ENCODE measurements around the gene SMAD1.
"Not testable (repeated sequence)": the region's sequence is repeated elsewhere in the genome, so short reads cannot be mapped to it uniquely, and the experiment has no call there.

The SMAD1 gene

DNA sequence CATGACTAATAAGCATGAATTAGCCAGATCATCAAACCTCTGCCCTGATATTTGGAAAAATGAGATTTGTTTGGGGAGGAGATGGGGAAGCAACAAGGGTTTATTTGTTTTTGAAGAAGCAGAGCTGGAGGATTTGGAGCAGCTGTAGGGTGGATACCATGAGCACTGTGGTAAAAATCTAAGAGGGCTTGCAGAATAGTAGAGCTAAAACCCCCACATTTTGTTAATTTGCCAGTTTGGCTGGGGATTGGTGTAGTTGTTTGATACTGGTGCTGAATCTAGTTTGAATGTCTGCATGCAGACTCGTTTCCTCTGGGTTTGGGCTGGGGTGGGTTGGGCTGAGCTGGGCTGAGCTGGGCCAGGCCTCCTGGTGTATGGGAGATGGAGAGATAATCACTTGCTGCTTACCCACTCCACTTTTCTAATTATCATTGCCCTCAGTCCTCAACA, 43.7 kb downstream of the SMAD1 start:
- in situ Hi-C loops (cut with MboI; ENCODE audit: low sequenced_read_pairs): no loop called here

DNA sequence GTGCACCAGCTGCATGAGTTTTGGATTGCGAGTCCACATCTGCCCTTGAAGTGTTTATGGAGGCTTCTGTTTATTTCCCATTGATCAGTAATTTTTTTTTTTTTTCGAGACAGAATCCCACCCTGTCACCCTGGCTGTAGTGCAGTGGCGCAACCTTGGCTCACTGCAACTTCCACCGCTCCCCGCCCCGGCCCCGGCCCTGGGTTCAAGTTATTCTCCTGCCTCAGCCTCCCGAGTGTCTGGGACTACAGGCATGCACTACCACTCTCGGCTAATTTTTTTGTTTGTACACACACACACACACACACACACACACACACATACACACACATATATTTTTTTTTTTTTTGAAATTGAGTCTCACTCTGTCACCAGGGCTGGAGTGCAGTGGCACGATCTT, 46.1 kb downstream of the SMAD1 start:
- in situ Hi-C loops (cut with MboI; ENCODE audit: low sequenced_read_pairs): no loop called here

DNA sequence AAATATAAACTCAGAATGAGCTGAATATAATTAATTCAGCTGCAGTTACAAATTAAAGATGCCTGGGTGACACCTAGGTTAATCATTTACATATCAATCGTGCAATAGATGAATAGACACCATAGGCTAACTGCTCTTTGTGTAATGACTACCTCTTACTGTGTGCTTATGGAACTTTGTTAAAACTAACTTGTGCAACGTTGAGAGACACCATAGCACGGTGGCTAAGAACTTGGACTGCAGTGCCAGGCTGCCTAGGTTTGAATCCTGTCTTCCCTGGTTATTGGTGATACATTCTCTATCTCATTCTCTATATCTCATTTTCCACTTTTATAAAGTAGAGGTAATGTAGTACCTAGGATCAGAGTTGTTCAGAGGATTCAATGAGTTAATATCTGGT, 46.9 kb downstream of the SMAD1 start:
- in situ Hi-C loops (cut with MboI; ENCODE audit: low sequenced_read_pairs): no loop called here

DNA sequence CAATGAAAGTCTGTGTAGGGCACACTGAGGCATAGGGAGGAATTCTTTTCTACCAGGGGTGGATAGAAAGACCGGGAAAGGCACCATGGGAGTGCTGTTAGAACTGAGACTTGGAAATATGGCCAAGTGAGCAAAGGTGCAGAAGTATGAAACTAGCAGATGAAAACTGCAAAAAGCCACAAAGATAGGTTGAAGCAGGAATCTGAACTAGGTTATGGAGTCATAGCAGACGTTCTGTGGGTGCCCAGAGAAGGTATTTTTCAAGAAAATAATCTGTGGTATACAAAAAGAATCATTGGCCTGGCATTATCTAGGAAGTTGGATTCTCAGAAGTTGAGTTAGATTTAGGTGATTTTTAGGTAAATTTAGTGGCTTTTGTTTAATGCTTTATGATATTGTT, 48.5 kb downstream of the SMAD1 start:
- in situ Hi-C loops (cut with MboI; ENCODE audit: low sequenced_read_pairs): no loop called here

DNA sequence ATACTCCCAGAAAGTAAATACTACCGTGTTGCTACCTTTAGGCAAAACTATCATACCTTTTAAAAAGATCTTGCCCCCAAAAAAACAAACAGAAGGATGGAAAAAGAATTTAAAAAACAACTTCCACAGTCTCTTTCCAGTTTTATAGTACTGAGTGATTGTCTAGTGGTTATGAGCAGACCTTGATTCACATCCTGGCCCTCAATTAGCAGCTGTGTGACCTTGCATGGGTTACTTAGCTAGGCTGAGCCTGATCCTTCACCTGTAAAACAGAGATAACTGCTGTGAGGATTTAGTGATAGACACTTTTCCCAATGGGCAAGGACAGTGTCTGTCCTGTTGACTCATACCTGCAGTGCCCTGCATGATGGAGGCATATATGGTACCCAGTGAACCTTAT, 49.0 kb downstream of the SMAD1 start:
- in situ Hi-C loops (cut with MboI; ENCODE audit: low sequenced_read_pairs): no loop called here

DNA sequence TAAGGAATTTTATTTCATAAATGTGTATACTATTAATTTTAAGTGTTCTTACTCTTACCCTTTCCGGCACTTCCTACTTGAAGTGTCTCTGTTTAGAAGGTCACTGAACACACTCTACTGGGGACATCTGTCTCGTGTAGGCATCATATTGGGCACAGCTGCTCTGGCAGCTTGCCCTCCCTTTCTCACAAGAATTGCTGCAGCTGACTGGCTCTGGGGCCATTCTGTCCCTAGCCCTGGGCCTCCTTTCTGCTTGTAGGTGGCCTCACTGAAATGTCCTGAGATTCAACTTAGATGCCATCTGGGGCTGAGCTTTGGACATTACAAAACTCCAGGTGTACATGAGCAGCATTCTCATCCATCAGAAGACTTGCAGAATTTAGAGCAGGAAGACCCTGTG, 49.6 kb downstream of the SMAD1 start:
- in situ Hi-C loops (cut with MboI; ENCODE audit: low sequenced_read_pairs): no loop called here

DNA sequence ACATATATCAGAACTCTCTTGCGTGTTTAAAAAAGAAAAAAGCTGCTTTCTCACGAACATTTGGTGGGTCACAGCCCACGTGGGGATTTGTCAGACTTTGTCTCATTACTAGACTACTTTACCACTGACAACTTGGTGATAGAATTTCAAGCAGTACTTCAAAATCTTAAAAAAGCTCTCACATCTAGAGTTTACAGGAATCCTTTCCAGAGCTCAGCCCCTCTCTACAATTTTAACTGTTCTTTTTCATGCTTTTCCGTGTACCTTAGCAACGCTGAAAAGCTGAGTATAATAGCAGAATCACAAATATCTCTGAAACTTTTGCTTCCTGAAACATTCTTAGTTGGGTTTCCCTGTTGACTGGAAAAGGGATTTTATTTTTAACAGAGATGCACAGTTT, 50.2 kb downstream of the SMAD1 start:
- in situ Hi-C loops (cut with MboI; ENCODE audit: low sequenced_read_pairs): no loop called here

DNA sequence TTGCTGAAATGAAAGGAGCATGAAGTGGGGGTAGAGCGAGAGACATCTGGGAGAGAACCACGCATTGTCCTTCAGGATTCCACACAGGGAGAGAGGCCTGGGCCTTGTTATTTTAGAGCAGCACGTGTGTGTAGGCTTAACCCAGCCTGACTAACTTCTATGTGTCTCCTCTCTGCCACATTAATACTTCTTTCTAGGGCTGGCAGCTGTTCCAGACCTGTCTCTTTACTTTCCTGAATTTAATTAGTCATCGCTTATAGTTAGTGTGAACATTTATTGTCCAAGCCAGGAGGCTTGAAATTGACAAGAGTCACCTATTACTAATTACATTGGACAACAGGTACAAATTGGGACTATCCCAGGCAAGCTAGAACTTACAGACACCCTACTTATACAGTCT, 51.3 kb downstream of the SMAD1 start:
- in situ Hi-C loops (cut with MboI; ENCODE audit: low sequenced_read_pairs): no loop called here

DNA sequence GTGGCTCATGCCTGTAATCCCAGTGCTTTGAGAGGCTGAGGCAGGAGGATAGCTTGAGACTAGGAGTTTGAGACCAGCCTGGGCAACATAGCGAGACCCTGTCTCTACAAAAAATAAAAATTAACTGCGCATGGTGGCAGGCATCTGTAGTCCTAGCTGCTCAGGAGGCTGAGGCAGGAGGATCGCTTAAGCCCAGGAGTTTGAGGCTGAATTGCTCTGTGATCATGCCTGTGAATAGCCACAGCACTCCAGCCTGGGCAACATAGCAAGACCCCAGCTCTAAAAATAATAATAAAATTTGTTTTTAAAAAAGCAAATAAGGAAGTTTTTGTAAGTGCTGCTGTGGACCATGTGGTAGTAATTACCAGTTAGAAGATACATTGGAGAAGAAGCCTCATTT, 51.8 kb downstream of the SMAD1 start:
- in situ Hi-C loops (cut with MboI; ENCODE audit: low sequenced_read_pairs): not testable (repeated sequence)

DNA sequence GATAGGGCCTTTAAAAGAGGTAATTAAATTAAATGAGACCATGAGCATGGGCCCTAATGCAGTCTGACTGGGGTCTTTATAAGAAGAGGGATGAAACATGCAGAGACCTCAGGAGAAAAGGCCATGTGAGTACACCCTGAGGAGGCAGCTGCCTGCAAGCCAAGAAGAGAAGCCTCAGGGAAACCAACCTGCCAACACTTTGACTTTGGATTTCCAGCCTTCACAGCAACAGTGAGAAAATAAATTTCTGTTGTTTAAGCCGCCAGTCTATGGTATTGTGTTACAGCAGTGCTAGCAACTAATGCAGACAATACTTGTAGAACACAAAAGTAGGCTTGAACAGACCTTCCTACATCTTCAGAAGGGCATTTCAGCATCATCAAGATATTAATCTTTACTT, 52.3 kb downstream of the SMAD1 start:
- in situ Hi-C loops (cut with MboI; ENCODE audit: low sequenced_read_pairs): no loop called here

DNA sequence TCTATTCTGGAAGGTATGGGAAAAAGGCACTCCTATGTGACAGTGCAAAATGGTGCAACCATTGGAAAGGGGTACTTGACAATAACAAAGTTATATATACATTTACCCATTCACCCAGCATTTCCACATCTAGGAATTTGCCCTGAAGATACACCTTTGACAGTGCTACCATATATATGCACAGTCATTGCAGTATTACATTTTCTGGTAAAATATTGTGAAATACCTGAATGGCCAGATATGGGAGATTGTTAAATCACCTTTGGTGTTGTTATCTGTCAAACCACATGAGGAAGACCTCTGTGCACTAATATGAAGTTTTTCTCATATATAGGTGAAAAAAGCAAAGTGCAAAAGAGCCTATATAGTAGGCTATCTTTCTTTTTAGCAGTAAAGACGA, 53.5 kb downstream of the SMAD1 start:
- in situ Hi-C loops (cut with MboI; ENCODE audit: low sequenced_read_pairs): no loop called here

DNA sequence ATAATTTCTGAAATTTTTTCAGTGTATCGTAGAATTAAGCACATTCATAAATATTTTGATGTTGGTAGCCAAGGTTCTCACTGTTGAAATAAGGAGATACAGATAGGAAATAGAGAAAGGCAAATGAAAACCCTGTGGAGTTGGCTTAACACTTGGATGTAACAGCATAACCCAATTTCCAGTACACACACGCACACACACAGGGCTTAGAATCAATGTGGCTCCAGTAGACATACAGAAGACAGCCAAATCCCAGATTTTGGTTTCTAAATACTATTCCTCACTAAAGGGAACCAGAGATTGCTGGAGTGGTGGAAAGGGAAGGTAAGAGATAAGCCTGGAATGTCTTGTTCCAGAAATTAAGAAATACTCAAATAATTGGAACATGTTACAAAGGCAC, 54.4 kb downstream of the SMAD1 start:
- in situ Hi-C loops (cut with MboI; ENCODE audit: low sequenced_read_pairs): no loop called here

DNA sequence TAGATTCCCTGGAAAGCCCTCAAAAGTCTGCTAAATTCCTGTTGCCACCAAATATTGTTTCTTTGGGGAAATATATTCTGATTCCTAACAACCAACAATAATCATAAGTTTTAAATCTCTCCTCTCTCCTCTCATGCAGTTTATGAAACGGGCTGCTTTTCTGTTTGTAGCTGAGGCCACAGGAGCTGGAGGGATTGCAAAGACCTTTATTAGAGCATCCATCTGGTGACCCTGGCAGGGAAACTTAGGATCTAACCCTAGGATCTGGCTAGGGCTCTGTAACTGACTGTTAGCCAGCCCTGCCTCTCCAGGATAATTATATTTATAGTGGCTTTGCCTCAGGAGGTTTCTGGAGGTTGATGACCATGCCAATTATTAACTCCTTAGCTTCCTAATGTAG, 56.9 kb downstream of the SMAD1 start:
- in situ Hi-C loops (cut with MboI; ENCODE audit: low sequenced_read_pairs): no loop called here

DNA sequence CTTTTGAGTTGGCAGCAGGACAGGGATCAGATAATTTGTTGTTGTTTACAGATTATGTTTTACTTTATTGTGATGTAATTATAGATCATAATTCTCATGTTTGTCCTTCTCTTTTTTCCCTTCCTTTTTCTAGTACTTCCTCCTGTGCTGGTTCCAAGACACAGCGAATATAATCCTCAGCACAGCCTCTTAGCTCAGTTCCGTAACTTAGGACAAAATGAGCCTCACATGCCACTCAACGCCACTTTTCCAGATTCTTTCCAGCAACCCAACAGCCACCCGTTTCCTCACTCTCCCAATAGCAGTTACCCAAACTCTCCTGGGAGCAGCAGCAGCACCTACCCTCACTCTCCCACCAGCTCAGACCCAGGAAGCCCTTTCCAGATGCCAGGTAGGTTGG, 58.0 kb downstream of the SMAD1 start:
- in situ Hi-C loops (cut with MboI; ENCODE audit: low sequenced_read_pairs): no loop called here

DNA sequence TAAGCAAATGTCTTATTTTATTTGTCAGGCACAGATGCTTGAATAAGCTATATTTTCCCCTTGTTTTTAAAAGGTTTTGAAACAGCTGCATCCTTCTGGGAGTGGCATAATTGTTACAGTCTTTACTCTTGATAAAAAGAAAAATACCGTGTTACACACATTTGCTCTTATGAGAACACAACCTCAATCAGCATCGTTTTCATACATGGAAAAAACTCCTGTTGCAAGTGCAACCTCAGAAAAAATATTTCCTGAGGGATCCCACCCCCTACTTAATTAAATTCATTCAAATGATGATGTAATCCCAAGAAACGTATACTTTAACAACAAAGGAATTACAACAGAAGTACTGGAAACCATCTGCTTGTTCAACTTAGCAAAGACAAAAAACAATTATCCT, 58.6 kb downstream of the SMAD1 start:
- in situ Hi-C loops (cut with MboI; ENCODE audit: low sequenced_read_pairs): no loop called here

DNA sequence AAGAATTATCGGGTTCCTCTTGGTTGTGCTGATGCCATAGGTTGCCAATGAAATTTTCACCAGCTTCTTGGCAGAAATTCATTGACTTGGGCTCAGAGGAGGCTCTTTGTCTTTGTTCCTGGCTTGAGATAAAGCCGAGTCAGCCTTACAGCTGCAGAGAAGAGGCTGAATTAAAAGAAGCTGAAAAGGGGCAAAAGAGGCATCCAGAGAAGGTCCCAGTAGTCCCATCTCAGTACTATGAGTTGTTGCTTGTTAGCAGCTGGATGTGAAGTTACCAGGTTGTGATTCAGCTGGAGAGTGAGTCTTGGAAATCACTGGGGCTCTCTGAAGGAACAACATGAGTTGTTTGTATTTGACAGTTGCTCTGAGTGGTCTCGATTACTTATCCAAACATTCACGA, 59.7 kb downstream of the SMAD1 start:
- in situ Hi-C loops (cut with MboI; ENCODE audit: low sequenced_read_pairs): no loop called here

DNA sequence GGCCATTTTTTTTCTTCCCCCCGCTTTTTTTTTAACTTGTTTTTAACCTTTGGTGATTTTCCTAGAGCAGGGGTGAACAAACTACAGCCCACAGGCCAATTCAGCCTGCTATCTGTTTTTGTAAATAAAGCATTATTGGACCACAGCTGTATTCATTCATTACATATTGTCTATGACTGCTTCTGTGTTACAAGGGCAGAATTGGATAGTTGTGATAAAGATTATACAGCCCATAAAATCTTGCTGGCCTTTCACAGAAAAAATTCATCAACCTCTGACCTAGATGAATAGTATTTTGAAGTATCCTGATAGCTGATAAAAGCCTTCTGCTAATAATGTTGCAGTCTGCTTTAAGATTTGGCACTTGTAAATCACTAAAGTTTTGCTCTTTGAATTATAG, 63.4 kb downstream of the SMAD1 start:
- in situ Hi-C loops (cut with MboI; ENCODE audit: low sequenced_read_pairs): no loop called here

DNA sequence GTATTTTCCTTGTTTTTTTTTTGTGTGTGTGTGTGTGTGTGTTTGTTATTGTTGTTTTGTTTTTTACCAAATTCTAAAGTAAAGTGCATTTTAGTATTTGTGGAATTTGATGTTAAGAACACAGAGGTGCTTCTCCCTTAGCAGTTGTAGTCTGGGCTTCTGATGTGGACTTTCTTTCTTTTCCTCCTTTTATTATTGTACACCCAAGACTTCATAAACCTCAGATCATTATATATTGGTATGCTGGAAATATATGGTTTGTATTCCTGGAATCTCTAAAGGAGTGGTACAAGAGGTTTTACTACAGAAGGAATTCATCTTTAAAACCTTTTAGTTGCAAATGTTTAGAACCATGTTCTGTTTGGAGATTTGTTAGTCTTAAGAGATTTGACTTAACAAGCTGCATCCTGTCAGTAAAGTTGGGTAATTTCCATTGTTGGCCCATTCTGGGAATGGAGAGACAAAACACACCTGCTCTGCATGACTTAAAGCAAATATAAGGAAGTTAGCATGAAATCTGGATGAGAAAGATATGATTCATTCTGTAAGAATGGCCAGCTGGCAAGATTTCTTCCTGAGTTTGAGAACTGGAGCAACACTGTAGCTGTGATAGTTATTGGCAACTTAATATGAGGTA, 64.0 kb downstream of the SMAD1 start:
- in situ Hi-C loops (cut with MboI; ENCODE audit: low sequenced_read_pairs): no loop called here

DNA sequence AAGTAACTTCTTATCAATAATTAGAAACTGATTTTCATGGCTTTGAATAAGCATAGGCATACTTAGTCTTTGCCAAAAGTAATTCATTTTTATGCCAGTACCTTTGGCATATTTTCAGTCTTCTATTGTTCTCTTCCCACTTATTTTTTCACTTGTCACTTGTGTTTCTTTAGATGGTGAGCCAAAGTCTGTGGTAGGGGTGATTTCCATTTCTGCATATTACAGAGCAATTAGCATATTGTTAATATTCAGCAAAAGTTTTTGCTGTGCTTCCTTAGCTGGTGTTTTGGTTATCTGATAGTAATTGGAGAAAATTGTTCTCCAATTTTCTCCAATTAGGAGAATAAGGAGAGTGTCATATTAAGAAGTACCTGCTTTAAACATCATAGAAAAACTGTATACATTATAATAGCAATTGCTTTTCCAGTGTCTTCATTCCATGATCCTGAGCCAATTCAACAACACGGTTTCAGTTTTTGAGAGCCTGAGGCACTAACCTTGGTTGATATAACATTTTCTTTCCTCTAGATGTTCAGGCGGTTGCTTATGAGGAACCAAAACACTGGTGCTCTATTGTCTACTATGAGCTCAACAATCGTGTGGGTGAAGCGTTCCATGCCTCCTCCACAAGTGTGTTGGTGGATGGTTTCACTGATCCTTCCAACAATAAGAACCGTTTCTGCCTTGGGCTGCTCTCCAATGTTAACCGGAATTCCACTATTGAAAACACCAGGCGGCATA, 64.7 kb downstream of the SMAD1 start:
- in situ Hi-C loops (cut with MboI; ENCODE audit: low sequenced_read_pairs): no loop called here

DNA sequence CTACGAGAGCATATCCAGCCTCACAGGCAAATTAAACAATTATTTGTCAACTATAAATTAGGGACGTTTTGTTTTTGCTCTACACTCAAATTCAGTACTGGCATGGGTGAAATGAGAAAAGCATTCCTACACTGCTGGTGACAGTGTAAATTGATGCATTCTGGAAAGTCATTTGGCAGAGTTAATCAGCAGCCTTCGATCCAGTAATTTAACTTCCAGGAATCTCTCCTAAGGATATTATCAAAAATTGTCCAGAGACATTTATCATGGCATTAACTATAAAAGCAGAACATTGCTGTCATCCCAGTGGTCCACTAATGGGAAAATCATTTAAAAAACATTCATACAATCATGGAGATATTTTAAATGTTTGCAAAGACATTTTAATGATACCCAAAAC, 70.0 kb downstream of the SMAD1 start:
- in situ Hi-C loops (cut with MboI; ENCODE audit: low sequenced_read_pairs): loop anchor here (25.0 kb wide), 1 partner anchor 314 kb away; no protein-coding TSS in a partner anchor

DNA sequence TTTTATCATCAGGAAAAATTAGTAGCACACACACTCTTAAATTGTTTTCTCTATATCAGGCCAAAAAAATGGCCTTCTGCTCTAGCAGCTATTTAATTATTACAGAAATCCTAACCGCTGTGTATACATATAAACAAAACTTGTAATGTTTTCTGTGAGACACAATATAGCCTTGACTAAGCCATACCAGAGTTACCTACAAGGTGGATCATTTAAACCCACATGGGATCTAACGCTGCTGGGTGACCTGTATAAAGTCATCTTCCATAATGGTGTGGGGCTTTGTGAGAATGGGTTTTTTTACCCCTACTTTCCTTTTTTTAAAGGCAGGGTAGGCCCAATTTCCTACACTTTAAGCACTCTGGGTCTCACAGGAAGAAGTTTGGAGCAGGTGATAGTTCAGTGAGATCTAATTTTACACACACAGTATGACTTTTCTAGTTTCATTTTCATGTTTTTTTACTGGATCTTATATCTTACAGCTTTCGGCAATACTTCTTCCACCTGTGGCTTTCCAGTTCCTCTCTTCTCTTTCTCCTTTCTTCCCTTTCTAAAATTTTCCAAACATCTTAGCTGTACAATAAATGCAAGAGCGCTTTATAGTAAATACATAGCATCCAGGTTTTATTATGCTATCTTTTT, 70.6 kb downstream of the SMAD1 start:
- in situ Hi-C loops (cut with MboI; ENCODE audit: low sequenced_read_pairs): loop anchor here (25.0 kb wide), 1 partner anchor 315 kb away; no protein-coding TSS in a partner anchor

DNA sequence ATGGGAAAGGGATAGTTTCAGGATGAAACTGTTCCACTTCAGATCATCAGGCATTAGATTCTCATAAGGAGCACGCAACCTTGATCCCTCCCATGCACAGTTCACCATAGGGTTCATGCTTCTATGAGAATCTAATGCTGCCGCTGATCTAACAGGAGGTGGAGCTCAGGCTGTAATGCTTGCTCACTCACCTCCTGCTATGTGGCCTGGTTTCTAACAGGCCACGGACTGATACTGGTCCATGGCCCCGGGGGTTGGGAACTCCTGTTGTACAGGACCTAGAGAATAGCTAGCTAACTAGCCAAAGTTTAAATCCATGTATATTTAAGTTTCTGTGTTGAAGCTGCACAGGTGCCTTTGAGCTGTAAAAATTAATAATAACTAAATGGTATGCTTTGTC, 71.7 kb downstream of the SMAD1 start:
- in situ Hi-C loops (cut with MboI; ENCODE audit: low sequenced_read_pairs): loop anchor here (25.0 kb wide), 1 partner anchor 316 kb away; no protein-coding TSS in a partner anchor
